ENCODE results near the gene MYZAP. TPM values are rescaled to one million over a fixed set of nuclear protein-coding genes. Genes with fewer than 3 reads are reported as not detected.

Gene MYZAP
- total and polyA plus RNA-seq, 3 experiments from 2014 or later: not detected

- DNase-seq: no peak
- ChIA-PET POLR2A (no interaction called here), CTCF (no interaction called here)
- H3K4me3 ChIP-seq (ENCODE audit: low read length): no peak overlapping the region
- no peaks in the 10 kb centered on the region for H3K27me3 ChIP-seq (ENCODE audit: insufficient read depth, low read length, poor library complexity, severe bottlenecking)
- H3K4me1 ChIP-seq (ENCODE audit: insufficient read depth, low read length): no peaks in the 10 kb centered on the region
- H3K27ac ChIP-seq (ENCODE audit: low read depth, low read length): no peak overlapping the region
- no peaks in the 10 kb centered on the region for H3K9me3 ChIP-seq (ENCODE audit: low read length)
- no peaks in the 10 kb centered on the region for H3K36me3 ChIP-seq (ENCODE audit: insufficient read depth, low read length)
- Mint-ChIP-seq H3K27ac (no peak overlapping the region), H3K4me1 (no peaks in the 10 kb centered on the region), H3K9me3 (no peaks in the 10 kb centered on the region), H3K27me3 (peaks cover 4 to 19% of the 10 kb centered on the region in 2 donors), H3K4me3 (no peak overlapping the region), H3K36me3 (no peaks in the 10 kb centered on the region)
Observed at GRCh38 chr15:57692709-57693108, 101.0 kb downstream of the MYZAP start.

GRCh38 chr15:57694279-57694678 lies 102.6 kb downstream of the MYZAP start:
- DNase-seq: no peak
- peaks cover 5 to 31% of the 10 kb centered on the region in 2 donors for H3K27me3 Mint-ChIP-seq
- no peak overlapping the region for H3K4me3 Mint-ChIP-seq
- Histone ChIP-seq H3K27ac (ENCODE audit: low read depth, low read length) (no peak overlapping the region), H3K4me1 (ENCODE audit: insufficient read depth, low read length) (no peaks in the 10 kb centered on the region), H3K27me3 (ENCODE audit: insufficient read depth, low read length, poor library complexity, severe bottlenecking) (no peaks in the 10 kb centered on the region), H3K9me3 (ENCODE audit: low read length) (no peaks in the 10 kb centered on the region), H3K4me3 (ENCODE audit: low read length) (no peak overlapping the region), H3K36me3 (ENCODE audit: insufficient read depth, low read length) (no peaks in the 10 kb centered on the region)
- no peaks in the 10 kb centered on the region for H3K9me3 Mint-ChIP-seq
- POLR2A ChIA-PET: no interaction called here
- CTCF ChIA-PET: no interaction called here
- no peaks in the 10 kb centered on the region for H3K36me3 Mint-ChIP-seq
- no peak overlapping the region for H3K27ac Mint-ChIP-seq
- H3K4me1 Mint-ChIP-seq: no peaks in the 10 kb centered on the region

DNA sequence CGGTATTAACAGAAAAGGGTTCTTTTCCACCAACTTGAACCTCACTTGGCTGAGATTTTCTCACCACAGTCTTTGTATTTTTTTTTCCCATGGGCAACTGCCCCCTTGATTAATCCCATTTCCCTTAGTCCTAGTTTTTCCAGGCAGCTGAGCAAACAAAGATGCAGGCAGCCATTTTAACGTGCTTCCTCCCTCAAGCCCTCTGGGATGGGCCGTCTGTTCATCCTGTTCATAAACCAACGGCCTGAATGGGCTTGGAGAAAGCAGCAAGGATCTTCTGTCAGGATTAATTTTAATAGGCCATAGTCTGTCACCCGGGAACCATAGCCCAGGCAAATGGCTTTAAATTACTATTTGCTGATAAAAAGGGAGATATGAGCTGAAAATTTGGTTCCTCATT lies 104.4 kb downstream of the MYZAP start:
- no peaks in the 10 kb centered on the region for H3K9me3 Mint-ChIP-seq
- no peak overlapping the region for H3K4me3 ChIP-seq (ENCODE audit: low read length)
- H3K36me3 Mint-ChIP-seq: no peaks in the 10 kb centered on the region
- H3K27me3 ChIP-seq (ENCODE audit: insufficient read depth, low read length, poor library complexity, severe bottlenecking): no peaks in the 10 kb centered on the region
- H3K4me1 ChIP-seq (ENCODE audit: insufficient read depth, low read length): no peaks in the 10 kb centered on the region
- H3K27me3 Mint-ChIP-seq: peaks cover 9 to 47% of the 10 kb centered on the region in 2 donors
- H3K27ac ChIP-seq (ENCODE audit: low read depth, low read length): no peak overlapping the region
- H3K36me3 ChIP-seq (ENCODE audit: insufficient read depth, low read length): no peaks in the 10 kb centered on the region
- no peak overlapping the region for H3K4me3 Mint-ChIP-seq
- no peaks in the 10 kb centered on the region for H3K9me3 ChIP-seq (ENCODE audit: low read length)
- POLR2A ChIA-PET: no interaction called here
- H3K4me1 Mint-ChIP-seq: no peaks in the 10 kb centered on the region
- H3K27ac Mint-ChIP-seq: no peak overlapping the region
- no peak for DNase-seq
- CTCF ChIA-PET: interaction anchor here (0.8 kb wide), 1 partner anchor 19 kb away, joined by 3 read pairs; no protein-coding TSS in a partner anchor

- ChIA-PET CTCF (no interaction called here), POLR2A (no interaction called here)
- no peaks in the 10 kb centered on the region for H3K36me3 ChIP-seq (ENCODE audit: insufficient read depth, low read length)
- Mint-ChIP-seq H3K27ac (no peak overlapping the region), H3K9me3 (no peaks in the 10 kb centered on the region), H3K4me3 (no peak overlapping the region), H3K4me1 (peaks cover 0 to under 1% (median 0%) of the 10 kb centered on the region in 3 donors), H3K36me3 (no peaks in the 10 kb centered on the region), H3K27me3 (peaks cover 9 to 52% of the 10 kb centered on the region in 2 donors)
- H3K4me1 ChIP-seq (ENCODE audit: insufficient read depth, low read length): peaks cover under 1% of the 10 kb centered on the region
- no peak for DNase-seq
- H3K9me3 ChIP-seq (ENCODE audit: low read length): no peaks in the 10 kb centered on the region
- H3K4me3 ChIP-seq (ENCODE audit: low read length): no peak overlapping the region
- no peak overlapping the region for H3K27ac ChIP-seq (ENCODE audit: low read depth, low read length)
- no peaks in the 10 kb centered on the region for H3K27me3 ChIP-seq (ENCODE audit: insufficient read depth, low read length, poor library complexity, severe bottlenecking)
Observed at GRCh38 chr15:57697588-57697987, 105.9 kb downstream of the MYZAP start.

DNA sequence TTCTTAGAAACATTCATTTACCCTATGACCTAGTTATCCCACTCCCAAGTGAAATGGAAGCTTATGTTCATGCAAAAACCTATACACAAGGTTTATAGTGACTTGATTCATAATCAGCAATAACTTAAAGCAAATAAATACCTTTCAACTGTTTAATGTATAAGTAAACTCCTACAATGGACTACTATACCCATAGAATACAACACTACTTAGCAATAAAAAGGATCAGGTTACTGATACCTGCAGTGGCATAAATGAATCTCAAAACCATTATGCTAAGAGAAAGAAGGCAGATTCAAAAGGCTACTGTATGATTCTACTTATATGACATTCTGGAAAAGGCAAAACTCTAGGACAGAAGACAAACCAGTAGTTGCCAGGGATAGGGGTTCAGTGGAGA lies 106.5 kb downstream of the MYZAP start:
- peak overlapping the region in 1 of 7 donors; percentile 5 for H3K4me3 Mint-ChIP-seq
- peaks cover 5 to 7% (median 6%) of the 10 kb centered on the region in 3 donors for H3K4me1 Mint-ChIP-seq
- H3K9me3 Mint-ChIP-seq: no peaks in the 10 kb centered on the region
- H3K36me3 ChIP-seq (ENCODE audit: insufficient read depth, low read length): no peaks in the 10 kb centered on the region
- H3K36me3 Mint-ChIP-seq: no peaks in the 10 kb centered on the region
- POLR2A ChIA-PET: no interaction called here
- CTCF ChIA-PET: no interaction called here
- H3K4me1 ChIP-seq (ENCODE audit: insufficient read depth, low read length): peaks cover 7% of the 10 kb centered on the region
- no peak overlapping the region for H3K4me3 ChIP-seq (ENCODE audit: low read length)
- H3K27me3 Mint-ChIP-seq: peaks cover 9 to 52% of the 10 kb centered on the region in 2 donors
- H3K27me3 ChIP-seq (ENCODE audit: insufficient read depth, low read length, poor library complexity, severe bottlenecking): no peaks in the 10 kb centered on the region
- H3K9me3 ChIP-seq (ENCODE audit: low read length): no peaks in the 10 kb centered on the region
- no peak overlapping the region for H3K27ac ChIP-seq (ENCODE audit: low read depth, low read length)
- DNase-seq: no peak
- H3K27ac Mint-ChIP-seq: no peak overlapping the region

GRCh38 chr15:57698991-57699390 lies 107.3 kb downstream of the MYZAP start:
- Mint-ChIP-seq H3K4me1 (peaks cover 13 to 14% (median 14%) of the 10 kb centered on the region in 3 donors), H3K27ac (no peak overlapping the region), H3K9me3 (no peaks in the 10 kb centered on the region), H3K27me3 (peaks cover 11 to 48% of the 10 kb centered on the region in 2 donors), H3K4me3 (no peak overlapping the region), H3K36me3 (no peaks in the 10 kb centered on the region)
- no peak overlapping the region for H3K4me3 ChIP-seq (ENCODE audit: low read length)
- POLR2A ChIA-PET: no interaction called here
- no peaks in the 10 kb centered on the region for H3K9me3 ChIP-seq (ENCODE audit: low read length)
- no peak overlapping the region for H3K27ac ChIP-seq (ENCODE audit: low read depth, low read length)
- no peak for DNase-seq
- peaks cover 14% of the 10 kb centered on the region for H3K4me1 ChIP-seq (ENCODE audit: insufficient read depth, low read length)
- no peaks in the 10 kb centered on the region for H3K36me3 ChIP-seq (ENCODE audit: insufficient read depth, low read length)
- no peaks in the 10 kb centered on the region for H3K27me3 ChIP-seq (ENCODE audit: insufficient read depth, low read length, poor library complexity, severe bottlenecking)
- CTCF ChIA-PET: no interaction called here

- peaks cover 0 to 12% (median 0%) of the 10 kb centered on the region in 3 donors for H3K36me3 Mint-ChIP-seq
- DNase-seq: peak in 3 of 5 donors; percentile 26 to 60 (median 58)
- peaks cover 7 to 30% of the 10 kb centered on the region in 2 donors for H3K27me3 Mint-ChIP-seq
- no peaks in the 10 kb centered on the region for H3K9me3 ChIP-seq (ENCODE audit: low read length)
- H3K9me3 Mint-ChIP-seq: no peaks in the 10 kb centered on the region
- ChIA-PET POLR2A (no interaction called here), CTCF (no interaction called here)
- H3K27ac ChIP-seq (ENCODE audit: low read depth, low read length): no peak overlapping the region
- no peaks in the 10 kb centered on the region for H3K36me3 ChIP-seq (ENCODE audit: insufficient read depth, low read length)
- H3K4me3 ChIP-seq (ENCODE audit: low read length): no peak overlapping the region
- peak overlapping the region in 3 of 7 donors; percentile 17 to 68 (median 32) for H3K4me3 Mint-ChIP-seq
- H3K4me1 ChIP-seq (ENCODE audit: insufficient read depth, low read length): peaks cover 37% of the 10 kb centered on the region
- no peaks in the 10 kb centered on the region for H3K27me3 ChIP-seq (ENCODE audit: insufficient read depth, low read length, poor library complexity, severe bottlenecking)
- peak overlapping the region in 5 of 8 donors; percentile 13 to 59 (median 34) for H3K27ac Mint-ChIP-seq
- H3K4me1 Mint-ChIP-seq: peaks cover 41 to 50% (median 43%) of the 10 kb centered on the region in 3 donors
Observed at GRCh38 chr15:57703387-57703786, 111.7 kb downstream of the MYZAP start.

DNA sequence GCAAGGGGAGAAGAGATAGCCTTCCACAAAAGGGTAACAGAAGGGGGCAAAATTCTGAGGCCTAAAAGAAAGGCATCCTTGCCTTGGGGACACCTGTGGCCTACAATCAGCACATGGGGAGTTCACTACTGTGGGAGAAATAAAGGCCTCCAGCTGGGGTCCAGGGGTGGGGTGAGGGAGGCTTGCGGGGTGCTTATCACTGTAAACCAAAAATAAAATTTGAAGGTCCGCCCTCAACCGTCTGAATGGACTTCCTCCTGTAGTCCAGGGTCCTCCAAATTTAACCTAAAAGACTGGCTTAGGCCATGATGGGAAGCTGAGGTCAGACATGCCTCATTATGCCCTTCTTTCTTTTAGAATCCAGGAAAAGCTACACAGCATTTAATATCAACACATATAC lies 112.7 kb downstream of the MYZAP start:
- CTCF ChIA-PET: interaction anchor here (0.9 kb wide), 1 partner anchor 31 kb away, joined by 3 read pairs; no protein-coding TSS in a partner anchor
- no peaks in the 10 kb centered on the region for H3K9me3 Mint-ChIP-seq
- H3K27ac ChIP-seq (ENCODE audit: low read depth, low read length): no peak overlapping the region

More for the DNA sequence above, 112.7 kb downstream of the MYZAP start:
- H3K27me3 Mint-ChIP-seq: peaks cover 5 to 20% of the 10 kb centered on the region in 2 donors
- H3K4me1 Mint-ChIP-seq: peaks cover 52 to 60% (median 53%) of the 10 kb centered on the region in 3 donors
- no peak for DNase-seq
- Histone ChIP-seq H3K27me3 (ENCODE audit: insufficient read depth, low read length, poor library complexity, severe bottlenecking) (no peaks in the 10 kb centered on the region), H3K4me1 (ENCODE audit: insufficient read depth, low read length) (peaks cover 42% of the 10 kb centered on the region), H3K36me3 (ENCODE audit: insufficient read depth, low read length) (no peaks in the 10 kb centered on the region), H3K4me3 (ENCODE audit: low read length) (no peak overlapping the region), H3K9me3 (ENCODE audit: low read length) (no peaks in the 10 kb centered on the region)
- peaks cover 0 to 20% (median 0%) of the 10 kb centered on the region in 3 donors for H3K36me3 Mint-ChIP-seq
- peak overlapping the region in 5 of 7 donors; percentile 5 to 82 (median 48) for H3K4me3 Mint-ChIP-seq
- POLR2A ChIA-PET: no interaction called here
- H3K27ac Mint-ChIP-seq: peak overlapping the region in 7 of 8 donors; percentile 5 to 95 (median 80)
